ENCODE measurements around the gene PHACTR2. TPM values are rescaled to one million over a fixed set of nuclear protein-coding genes. Genes with fewer than 3 reads are reported as not detected.
A peak's percentile ranks its signal among the peaks of the same experiment; 100 is the strongest.
"Not testable (repeated sequence)": the region's sequence is repeated elsewhere in the genome, so short reads cannot be mapped to it uniquely, and the experiment has no call there.

PHACTR2 gene
- total and polyA plus RNA-seq, 3 donors from 2014 or later = 18.3 to 121 (median 102) TPM

DNA sequence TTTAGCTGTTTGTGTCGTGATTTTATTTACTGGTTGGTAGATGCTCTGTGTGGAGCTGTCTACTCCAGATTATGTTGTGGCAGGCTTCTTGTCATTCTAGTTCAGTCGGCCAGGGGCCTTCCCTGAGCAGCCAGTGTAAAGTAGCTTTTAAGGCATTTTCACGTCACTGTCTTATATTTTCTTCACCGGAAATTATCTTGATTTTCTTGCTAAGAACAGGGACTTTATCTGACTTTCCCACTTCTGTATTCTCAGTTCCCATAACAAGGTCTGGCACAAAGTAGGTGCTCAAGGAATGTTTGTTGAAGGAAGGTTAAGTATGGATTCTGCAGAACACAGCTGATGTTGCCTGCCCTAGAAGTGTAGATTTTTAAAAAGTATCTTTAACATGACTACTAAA is 166.2 kb downstream of the PHACTR2 start:
- Histone ChIP-seq H3K4me1 (peaks cover 10% of the 10 kb centered on the region), H3K4me3 (peak overlapping the region; percentile 69 to 92), H3K9me3 (no peaks in the 10 kb centered on the region), H3K27ac (no peak overlapping the region), H3K27me3 (no peaks in the 10 kb centered on the region), H3K36me3 (ENCODE audit: low read depth, missing control alignments) (no peaks in the 10 kb centered on the region)
- WGBS, 2 donors = 3 to 5% methylated on average over 4 of the region's 4 CpGs
- intact Hi-C loops (cut with DNase I; ENCODE audit: low total_unique reads) = no loop called here
- TF ChIP-seq POLR2A (IDR thresholded peaks at IDR 0.05) = no peak
- TF ChIP-seq, protein P1, sequence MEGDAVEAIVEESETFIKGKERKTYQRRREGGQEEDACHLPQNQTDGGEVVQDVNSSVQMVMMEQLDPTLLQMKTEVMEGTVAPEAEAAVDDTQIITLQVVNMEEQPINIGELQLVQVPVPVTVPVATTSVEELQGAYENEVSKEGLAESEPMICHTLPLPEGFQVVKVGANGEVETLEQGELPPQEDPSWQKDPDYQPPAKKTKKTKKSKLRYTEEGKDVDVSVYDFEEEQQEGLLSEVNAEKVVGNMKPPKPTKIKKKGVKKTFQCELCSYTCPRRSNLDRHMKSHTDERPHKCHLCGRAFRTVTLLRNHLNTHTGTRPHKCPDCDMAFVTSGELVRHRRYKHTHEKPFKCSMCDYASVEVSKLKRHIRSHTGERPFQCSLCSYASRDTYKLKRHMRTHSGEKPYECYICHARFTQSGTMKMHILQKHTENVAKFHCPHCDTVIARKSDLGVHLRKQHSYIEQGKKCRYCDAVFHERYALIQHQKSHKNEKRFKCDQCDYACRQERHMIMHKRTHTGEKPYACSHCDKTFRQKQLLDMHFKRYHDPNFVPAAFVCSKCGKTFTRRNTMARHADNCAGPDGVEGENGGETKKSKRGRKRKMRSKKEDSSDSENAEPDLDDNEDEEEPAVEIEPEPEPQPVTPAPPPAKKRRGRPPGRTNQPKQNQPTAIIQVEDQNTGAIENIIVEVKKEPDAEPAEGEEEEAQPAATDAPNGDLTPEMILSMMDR (IDR thresholded peaks at IDR 0.05) = no peak
- DNase-seq = no peak

GRCh38 chr6:143845033-143845432 is 167.3 kb downstream of the PHACTR2 start:
- intact Hi-C loops (cut with DNase I; ENCODE audit: low total_unique reads) = no loop called here
- Histone ChIP-seq H3K4me3 (no peak overlapping the region), H3K9me3 (no peaks in the 10 kb centered on the region), H3K4me1 (peaks cover 6% of the 10 kb centered on the region), H3K27me3 (no peaks in the 10 kb centered on the region), H3K36me3 (ENCODE audit: low read depth, missing control alignments) (no peaks in the 10 kb centered on the region), H3K27ac (no peak overlapping the region)
- WGBS, 2 donors = 83% methylated on average over 5 of the region's 5 CpGs
- TF ChIP-seq, protein P1 (IDR thresholded peaks at IDR 0.05) = no peak
- TF ChIP-seq POLR2A (IDR thresholded peaks at IDR 0.05) = no peak
- DNase-seq = no peak

DNA sequence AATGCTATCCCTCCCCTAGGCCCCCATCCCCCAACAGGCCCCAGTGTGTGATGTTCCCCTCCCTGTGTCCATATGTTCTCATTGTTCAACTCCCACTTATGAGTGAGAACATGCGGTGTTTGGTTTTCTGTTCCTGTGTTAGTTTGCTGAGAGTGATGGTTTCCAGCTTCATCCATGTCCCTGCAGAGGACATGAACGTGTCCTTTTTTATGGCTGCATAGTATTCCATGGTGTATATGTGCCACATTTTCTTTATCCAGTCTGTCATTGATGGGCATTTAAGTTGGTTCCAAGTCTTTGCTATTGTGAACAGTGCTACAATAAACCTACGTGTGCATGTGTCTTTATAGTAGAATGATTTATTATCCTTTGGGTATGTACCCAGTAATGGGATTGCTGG is 173.9 kb downstream of the PHACTR2 start:
- DNase-seq; H3K27ac ChIP-seq; H3K27me3 ChIP-seq; H3K4me1 ChIP-seq; H3K4me3 ChIP-seq; H3K9me3 ChIP-seq; H3K36me3 ChIP-seq (ENCODE audit: low read depth, missing control alignments); intact Hi-C loops (cut with DNase I; ENCODE audit: low total_unique reads): not testable (repeated sequence)
- 96 to 98% methylated on average over 3 of the region's 3 CpGs for WGBS, 2 donors

- H3K36me3 ChIP-seq (ENCODE audit: low read depth, missing control alignments); H3K4me1 ChIP-seq; H3K9me3 ChIP-seq; H3K27me3 ChIP-seq; H3K27ac ChIP-seq; DNase-seq; H3K4me3 ChIP-seq; intact Hi-C loops (cut with DNase I; ENCODE audit: low total_unique reads): not testable (repeated sequence)
- 96 to 97% methylated on average over 1 of the region's 1 CpG for WGBS, 2 donors
These were observed 177.3 kb downstream of the PHACTR2 start for GRCh38 chr6:143855057-143855456.

DNA sequence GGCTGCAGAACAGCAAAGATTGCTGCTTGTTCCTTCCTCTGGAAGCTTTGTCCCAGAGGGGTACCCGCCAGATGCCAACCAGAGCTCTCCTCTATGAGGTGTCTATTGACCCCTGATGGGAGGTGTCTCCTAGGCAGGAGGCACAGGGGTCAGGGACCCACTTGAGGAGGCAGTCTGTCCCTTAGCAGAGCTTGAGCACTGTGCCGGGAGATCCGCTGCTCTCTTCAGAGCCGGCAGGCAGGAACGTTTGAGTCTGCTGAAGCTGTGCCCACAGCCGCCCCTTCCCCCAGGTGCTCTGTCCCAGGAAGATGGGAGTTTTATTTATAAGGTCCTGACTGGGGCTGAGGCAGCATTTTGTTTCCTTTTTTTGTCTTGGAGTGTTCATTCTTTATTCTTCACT is 179.0 kb downstream of the PHACTR2 start:
- H3K4me3 ChIP-seq; H3K9me3 ChIP-seq; H3K4me1 ChIP-seq; H3K36me3 ChIP-seq (ENCODE audit: low read depth, missing control alignments); H3K27ac ChIP-seq; DNase-seq; intact Hi-C loops (cut with DNase I; ENCODE audit: low total_unique reads); H3K27me3 ChIP-seq: not testable (repeated sequence)
- WGBS, 2 donors = 89 to 96% methylated on average over 5 to 6 of the region's 6 CpGs

- Histone ChIP-seq H3K4me1 (no peaks in the 10 kb centered on the region), H3K27ac (no peak overlapping the region), H3K4me3 (no peak overlapping the region), H3K27me3 (no peaks in the 10 kb centered on the region), H3K36me3 (ENCODE audit: low read depth, missing control alignments) (no peaks in the 10 kb centered on the region), H3K9me3 (no peaks in the 10 kb centered on the region)
- intact Hi-C loops (cut with DNase I; ENCODE audit: low total_unique reads) = no loop called here
- no peak for DNase-seq
- no peak for TF ChIP-seq POLR2A (IDR thresholded peaks at IDR 0.05)
- TF ChIP-seq, protein P1 (IDR thresholded peaks at IDR 0.05) = no peak
- 97% methylated on average over 5 of the region's 5 CpGs for WGBS, 2 donors
These were observed 179.9 kb downstream of the PHACTR2 start for GRCh38 chr6:143857651-143858050.

All from testis (tissue), 3 donors.